C4-2B (cell line): ENCODE data around the gene PLEKHM2.

Experiments
- CTCF ChIP-seq: fragments of 450-650 bp; conservative IDR thresholded peaks from 2 replicates; pipeline ENCODE4 v1.5.1; 2017; ENCODE audit warnings: mild to moderate bottlenecking
- ZFX ChIP-seq: fragments of 450-650 bp; IDR thresholded peaks from 2 replicates; pipeline ENCODE4 v1.6.1; 2017

DNA sequence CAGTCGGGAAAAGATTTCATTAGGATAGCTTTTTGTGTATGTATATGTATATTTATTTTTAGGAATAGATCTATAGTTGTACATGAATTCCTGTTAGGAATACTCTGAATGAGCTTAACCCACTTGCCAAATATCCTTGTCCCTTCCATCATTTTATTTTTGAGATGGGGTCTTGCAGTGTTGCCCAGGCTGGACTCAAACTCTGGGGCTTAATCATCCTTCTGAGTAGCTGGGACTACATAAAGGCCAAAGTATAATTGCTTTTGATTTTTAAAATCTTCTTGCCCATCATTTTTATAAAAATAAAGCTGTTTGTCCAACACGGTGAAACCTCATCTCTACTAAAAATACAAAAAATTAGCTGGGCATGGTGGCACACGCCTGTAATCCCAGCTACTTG, 20.2 kb upstream of the PLEKHM2 start:
- TF ChIP-seq CTCF (no peak), ZFX (no peak)
